HCT116 (cell line): Measurements from ENCODE around the gene ATP8B3. TPM values are rescaled to one million over a fixed set of nuclear protein-coding genes. Genes with fewer than 3 reads are reported as not detected.

Experiments
- ATAC-seq: fragments of 200-7000 bp; cut with Tn5 transposase; 2 replicates; pipeline ENCODE4 v1.9.1; 2020; ENCODE audit warnings: mild to moderate bottlenecking, moderate library complexity
- BruUV-seq: library from RNA; stranded (reverse); fragments of 400-500 nt; replicated peaks from 2 replicates; lab custom pipeline; 2021; lab: Mats Ljungman, UMichigan
- CTCF ChIA-PET: fragments of 300-600 bp; sonication (Branson Sonifier 250); formaldehyde crosslinking; loops from one replicate; lab custom pipeline; 2021; ENCODE audit warnings: antibody characterized with exemption; lab: Charles Lee
- POLR2A ChIA-PET: fragments of 300-600, 350-600 bp; sonication (Branson Sonifier 250); formaldehyde crosslinking; loops from one replicate; lab custom pipeline; 2021; ENCODE audit warnings: antibody characterized with exemption; lab: Charles Lee
- RAD21 ChIA-PET, 2 experiments: fragments of 300-600 bp; sonication (Branson Sonifier 250); formaldehyde crosslinking; loops; one replicate each; lab custom pipeline; 2023; ENCODE audit warnings: low total read pairs in 2 of 2; ENCODE audit not compliant: uncharacterized antibody in 2 of 2, unreplicated experiment in 2 of 2, low non-redundant PET in 1 of 2; lab: Charles Lee
- DNase-seq: peaks from one replicate; pipeline ENCODE4 v3.0.0-alpha.2; 2010; ENCODE audit warnings: low read depth, low spot score
- H2AFZ ChIP-seq: fragments of 200-600 bp; shearing (Covaris generic), sonication (generic); 2 replicates; pipeline ENCODE4 v1.6.1; 2017; ENCODE audit warnings: low read depth, mixed run types, mixed read lengths, antibody characterized with exemption, low read length; ENCODE audit not compliant: poor library complexity, severe bottlenecking
- H3K27ac ChIP-seq: 2 replicates; pipeline ENCODE4 v1.5.1; 2012; ENCODE audit warnings: low read depth, low read length
- H3K27me3 ChIP-seq: fragments of 200-600 bp; sonication (generic); 2 replicates; pipeline ENCODE4 v1.6.1; 2016; ENCODE audit warnings: mixed run types, low read length, mixed read lengths; ENCODE audit not compliant: insufficient read depth
- H3K36me3 ChIP-seq, 2 experiments: fragments of 200-500 bp in 1 of 2; fragments of 200-600 bp in 1 of 2; sonication (Bioruptor generic) in 1 of 2; sonication (generic) in 1 of 2; 2 replicates each; pipeline versions ENCODE4 v1.5.1 to v1.6.1; 2014 to 2016; ENCODE audit warnings: low read length in 2 of 2, inconsistent platforms in 1 of 2, mixed read lengths in 1 of 2, mixed run types in 1 of 2; ENCODE audit not compliant: insufficient read depth in 2 of 2, control insufficient read depth in 1 of 2
- H3K4me1 ChIP-seq, 2 experiments: fragments of 200-600 bp in 1 of 2; sonication (generic) in 1 of 2; 2 replicates each; pipeline versions ENCODE4 v1.5.1 to v1.6.1; 2012 to 2017; ENCODE audit warnings: low read length in 2 of 2, inconsistent platforms in 1 of 2, mild to moderate bottlenecking in 1 of 2, mixed read lengths in 1 of 2, mixed run types in 1 of 2, moderate library complexity in 1 of 2; ENCODE audit not compliant: insufficient read depth in 2 of 2, control insufficient read depth in 1 of 2
- H3K4me2 ChIP-seq: fragments of 200-600 bp; sonication (generic); 2 replicates; pipeline ENCODE4 v1.6.1; 2017; ENCODE audit warnings: mixed run types, low read length, mixed read lengths
- H3K4me3 ChIP-seq, 2 experiments: fragments of 200-600 bp in 1 of 2; sonication (generic) in 1 of 2; replicated peaks in 1 of 2; 2 replicates each; pipeline ENCODE4 v1.5.1; 2011 to 2016; ENCODE audit warnings: low read length in 2 of 2, control low read depth in 1 of 2, low read depth in 1 of 2, mild to moderate bottlenecking in 1 of 2, mixed read lengths in 1 of 2, mixed run types in 1 of 2
- H3K79me2 ChIP-seq: fragments of 200-600 bp; sonication (generic); 2 replicates; pipeline ENCODE4 v1.6.1; 2017; ENCODE audit warnings: mild to moderate bottlenecking, mixed run types, low read length, moderate library complexity, mixed read lengths; ENCODE audit not compliant: insufficient read depth
- H3K9ac ChIP-seq: fragments of 200-600 bp; sonication (generic); 2 replicates; pipeline ENCODE4 v1.6.1; 2016; ENCODE audit warnings: low read length, mixed read lengths
- H3K9me2 ChIP-seq: fragments of 200-600 bp; sonication (generic), shearing (Covaris generic); 2 replicates; pipeline ENCODE4 v1.6.1; 2017; ENCODE audit warnings: mixed run types, mild to moderate bottlenecking, moderate library complexity; ENCODE audit not compliant: insufficient read depth
- H3K9me3 ChIP-seq, 2 experiments: fragments of 200-500 bp in 1 of 2; fragments of 200-600 bp in 1 of 2; sonication (Bioruptor generic) in 1 of 2; sonication (generic) in 1 of 2; 2 replicates each; pipeline ENCODE4 v1.6.1; 2014 to 2017; ENCODE audit warnings: low read length in 2 of 2, mixed read lengths in 2 of 2, inconsistent platforms in 1 of 2, low read depth in 1 of 2, mild to moderate bottlenecking in 1 of 2, mixed run types in 1 of 2, moderate library complexity in 1 of 2; ENCODE audit not compliant: control insufficient read depth in 1 of 2, insufficient read depth in 1 of 2
- H4K20me1 ChIP-seq: fragments of 200-600 bp; sonication (generic), shearing (Covaris generic); 2 replicates; pipeline ENCODE4 v1.6.1; 2017; ENCODE audit warnings: mixed run types, mild to moderate bottlenecking, moderate library complexity; ENCODE audit not compliant: insufficient read depth
- ATF3 ChIP-seq: IDR thresholded peaks from 2 replicates; pipeline ENCODE4 v1.6.1; 2012
- CBX3 ChIP-seq: IDR thresholded peaks from 2 replicates; pipeline ENCODE4 v1.6.1; 2012; ENCODE audit warnings: low read depth
- CEBPB ChIP-seq: IDR thresholded peaks from 2 replicates; pipeline ENCODE4 v1.6.1; 2012; ENCODE audit warnings: low read depth
- EGR1 ChIP-seq: IDR thresholded peaks from 2 replicates; pipeline ENCODE4 v1.6.1; 2012; ENCODE audit warnings: low read depth
- EZH2 ChIP-seq: fragments of 200-600 bp; sonication (generic); IDR thresholded peaks from 2 replicates; pipeline ENCODE4 v1.6.1; 2017; ENCODE audit warnings: antibody characterized with exemption, mixed run types
- FOSL1 ChIP-seq: IDR thresholded peaks from 2 replicates; pipeline ENCODE4 v1.6.1; 2012; ENCODE audit warnings: low read depth
- JUND ChIP-seq: IDR thresholded peaks from 2 replicates; pipeline ENCODE4 v1.6.1; 2012
- MAX ChIP-seq: IDR thresholded peaks from 2 replicates; pipeline ENCODE4 v1.6.1; 2012
- POLR2A ChIP-seq: IDR thresholded peaks from 2 replicates; pipeline ENCODE4 v1.7.0; 2011; ENCODE audit warnings: borderline replicate concordance; ENCODE audit not compliant: insufficient read depth, insufficient read length; ENCODE audit errors: extremely low read depth
- POLR2AphosphoS5 ChIP-seq: IDR thresholded peaks from 2 replicates; pipeline ENCODE4 v1.6.1; 2011; ENCODE audit warnings: mild to moderate bottlenecking, low read depth, low read length, moderate library complexity
- RAD21 ChIP-seq: IDR thresholded peaks from 2 replicates; pipeline ENCODE4 v1.6.1; 2012; ENCODE audit warnings: low read depth, mild to moderate bottlenecking
- SIN3A ChIP-seq: IDR thresholded peaks from 2 replicates; pipeline ENCODE4 v1.6.1; 2012; ENCODE audit warnings: low read depth
- SP1 ChIP-seq: IDR thresholded peaks from 2 replicates; pipeline ENCODE4 v1.6.1; 2012; ENCODE audit warnings: low read depth
- SRF ChIP-seq: IDR thresholded peaks from 2 replicates; pipeline ENCODE4 v1.6.1; 2012; ENCODE audit warnings: low read depth
- YY1 ChIP-seq: IDR thresholded peaks from 2 replicates; pipeline ENCODE4 v1.6.1; 2011; ENCODE audit warnings: low read length, low read depth, moderate library complexity, mild to moderate bottlenecking; ENCODE audit not compliant: insufficient replicate concordance; ENCODE audit errors: extremely low read depth
- ZBTB33 ChIP-seq: IDR thresholded peaks from 2 replicates; pipeline ENCODE4 v1.6.1; 2011; ENCODE audit warnings: mild to moderate bottlenecking, low read length, moderate library complexity; ENCODE audit not compliant: insufficient replicate concordance; ENCODE audit errors: extremely low read depth
- intact Hi-C: fragments of 100-400 bp; cut with micrococcal nuclease; formaldehyde crosslinking; loops from 2 replicates; pipeline ENCODE4 v1.10.0; 2022
- total RNA-seq: library from RNA; stranded (reverse); gene quantifications from one replicate; pipeline ENCODE4 v1.2.1, GENCODE V29; 2021; ENCODE audit not compliant: unreplicated experiment

Gene ATP8B3
- total RNA-seq, 1 experiment from 2014 or later = 17.0 TPM

GRCh38 chr19:1860042-1860775 is 48.1 kb upstream of the ATP8B3 start:
- Histone ChIP-seq H3K4me2 (peak overlapping the region; percentile 91), H3K9me2 (no peaks in the 10 kb centered on the region), H3K4me1 (peaks cover 62 to 79% of the 10 kb centered on the region in 2 experiments), H3K79me2 (peaks cover 74% of the 10 kb centered on the region), H3K27ac (peak overlapping the region; percentile 99), H3K9ac (peak overlapping the region; percentile 97), H2AFZ (no peak overlapping the region), H4K20me1 (no peaks in the 10 kb centered on the region; the same call in 1 of the 2 replicates), H3K4me3 (peak overlapping the region in 1 of 2 experiments; percentile 94; a peak in 2 of 4 replicates), H3K27me3 (no peaks in the 10 kb centered on the region), H3K9me3 (no peaks in the 10 kb centered on the region), H3K36me3 (0 out of 4 replicates have a peak, but pooled peaks cover 0 to 4% of the 10 kb centered on the region in 2 experiments)
- ChIA-PET RAD21 (no interaction called here), CTCF (no interaction called here), POLR2A (interaction anchor here (0.7 kb wide), 1 partner anchor 532 kb away, joined by 4 read pairs; no protein-coding TSS in a partner anchor)
- intact Hi-C loops = no loop called here
- TF ChIP-seq POLR2AphosphoS5 = no peak
- ATAC-seq (no peak), DNase-seq (no peak)
- no TSS peak for BruUV-seq

- H3K9ac ChIP-seq = peak overlapping the region; percentile 97; the same call in 1 of the 2 replicates
- TF ChIP-seq ATF3 (no peak), MAX (no peak), POLR2AphosphoS5 (no peak), EGR1 (no peak), RAD21 (no peak), EZH2 (no peak), ZBTB33 (no peak), SP1 (no peak), JUND (no peak), CBX3 (no peak), FOSL1 (no peak), POLR2A (no peak), SRF (no peak), CEBPB (no peak), SIN3A (no peak), YY1 (no peak)
Measured at GRCh38 chr19:1859331-1859781, 47.3 kb upstream of the ATP8B3 start.

More at GRCh38 chr19:1859331-1859781, 47.3 kb upstream of the ATP8B3 start:
- Histone ChIP-seq H3K4me3 (no peak overlapping the region), H3K79me2 (peaks cover 83% of the 10 kb centered on the region), H3K27ac (peak overlapping the region; percentile 62; the same call in 1 of the 2 replicates), H3K27me3 (no peaks in the 10 kb centered on the region), H3K9me2 (no peaks in the 10 kb centered on the region), H2AFZ (no peak overlapping the region), H3K4me1 (peaks cover 65 to 79% of the 10 kb centered on the region in 2 experiments), H4K20me1 (peaks cover 7% of the 10 kb centered on the region; the same call in 1 of the 2 replicates), H3K9me3 (no peaks in the 10 kb centered on the region), H3K4me2 (peak overlapping the region; percentile 91), H3K36me3 (peaks cover 0 to 6% of the 10 kb centered on the region in 2 experiments; a peak in 1 of 4 replicates)
- intact Hi-C loops = no loop called here
- ATAC-seq (no peak), DNase-seq (no peak)
- RAD21 ChIA-PET = no interaction called here
- CTCF ChIA-PET = no interaction called here
- POLR2A ChIA-PET = no interaction called here
- BruUV-seq = no TSS peak
